Body of pancreas (tissue), 4 donors: ENCODE data around the gene ZRSR2. TPM values are rescaled to one million over a fixed set of nuclear protein-coding genes. Genes with fewer than 3 reads are reported as not detected.
"Not testable (repeated sequence)": the region's sequence is repeated elsewhere in the genome, so short reads cannot be mapped to it uniquely, and the experiment has no call there.

Experiments
- ATAC-seq: fragments of 150-250 bp; one replicate; pipeline ENCODE4 v1.9.1; 2016
- DNase-seq, 4 donors: peaks; one replicate each; pipeline ENCODE4 v3.0.0-alpha.2; 2019
- H3K27ac ChIP-seq, 4 donors: fragments of 200-600 bp; sonication (generic); 1 replicate in 3 of 4; 2 replicates in 1 of 4; pipeline versions ENCODE4 v1.5.1 to v1.6.1; 2016 to 2019; ENCODE audit warnings: mild to moderate bottlenecking in 1 of 4, mixed read lengths in 1 of 4, moderate library complexity in 1 of 4
- H3K27me3 ChIP-seq, 2 donors: fragments of 200-600 bp; sonication (generic); one replicate each; pipeline ENCODE4 v1.6.0; 2016; ENCODE audit warnings: mild to moderate bottlenecking in 1 of 2
- H3K36me3 ChIP-seq, 2 donors: fragments of 200-600 bp; sonication (generic); replicated peaks in 1 of 2; 2 replicates each; pipeline ENCODE4 v1.5.1; 2016; ENCODE audit warnings: low read depth in 2 of 2; ENCODE audit not compliant: insufficient read depth in 1 of 2
- H3K4me1 ChIP-seq: fragments of 200-600 bp; sonication (generic); one replicate; pipeline ENCODE4 v1.6.0; 2016
- H3K4me3 ChIP-seq, 2 donors: fragments of 200-600 bp; sonication (generic); 1 replicate in 1 of 2; 2 replicates in 1 of 2; pipeline ENCODE4 v1.5.1; 2016 to 2019
- H3K9me3 ChIP-seq, 3 donors: fragments of 200-600 bp; sonication (generic); 1 replicate in 2 of 3; 2 replicates in 1 of 3; pipeline ENCODE4 v1.5.1; 2016
- CTCF ChIP-seq, 7 experiments: fragments of 450-650 bp in 4 of 7; fragments of 200-600 bp in 3 of 7; sonication (generic) in 3 of 7; IDR thresholded peaks; one replicate each; pipeline ENCODE4 v1.5.1; 2016 to 2019; ENCODE audit warnings: antibody characterized with exemption in 7 of 7
- POLR2A ChIP-seq, 3 donors: fragments of 450-650 bp; IDR thresholded peaks; one replicate each; pipeline ENCODE4 v1.6.1; 2016; ENCODE audit warnings: antibody characterized with exemption in 3 of 3, mild to moderate bottlenecking in 2 of 3
- WGBS, 2 donors: methylation state at CpG; one replicate each; pipeline ENCODE4 v1.1.5; 2017; 5-methylcytosine and 5-hydroxymethylcytosine counted together
- intact Hi-C: fragments of 100-400 bp; cut with DNase I; formaldehyde crosslinking; loops from one replicate; pipeline ENCODE4 v1.15.1; 2023
- total RNA-seq, 2 donors: library from RNA; depleted of rRNA; stranded (reverse); fragments of >200 nt; gene quantifications; one replicate each; pipeline ENCODE4 v1.1.0, GENCODE V29; 2016

ZRSR2 gene
- total RNA-seq, 2 donors from 2014 or later: 5.7 to 9.2 TPM

DNA sequence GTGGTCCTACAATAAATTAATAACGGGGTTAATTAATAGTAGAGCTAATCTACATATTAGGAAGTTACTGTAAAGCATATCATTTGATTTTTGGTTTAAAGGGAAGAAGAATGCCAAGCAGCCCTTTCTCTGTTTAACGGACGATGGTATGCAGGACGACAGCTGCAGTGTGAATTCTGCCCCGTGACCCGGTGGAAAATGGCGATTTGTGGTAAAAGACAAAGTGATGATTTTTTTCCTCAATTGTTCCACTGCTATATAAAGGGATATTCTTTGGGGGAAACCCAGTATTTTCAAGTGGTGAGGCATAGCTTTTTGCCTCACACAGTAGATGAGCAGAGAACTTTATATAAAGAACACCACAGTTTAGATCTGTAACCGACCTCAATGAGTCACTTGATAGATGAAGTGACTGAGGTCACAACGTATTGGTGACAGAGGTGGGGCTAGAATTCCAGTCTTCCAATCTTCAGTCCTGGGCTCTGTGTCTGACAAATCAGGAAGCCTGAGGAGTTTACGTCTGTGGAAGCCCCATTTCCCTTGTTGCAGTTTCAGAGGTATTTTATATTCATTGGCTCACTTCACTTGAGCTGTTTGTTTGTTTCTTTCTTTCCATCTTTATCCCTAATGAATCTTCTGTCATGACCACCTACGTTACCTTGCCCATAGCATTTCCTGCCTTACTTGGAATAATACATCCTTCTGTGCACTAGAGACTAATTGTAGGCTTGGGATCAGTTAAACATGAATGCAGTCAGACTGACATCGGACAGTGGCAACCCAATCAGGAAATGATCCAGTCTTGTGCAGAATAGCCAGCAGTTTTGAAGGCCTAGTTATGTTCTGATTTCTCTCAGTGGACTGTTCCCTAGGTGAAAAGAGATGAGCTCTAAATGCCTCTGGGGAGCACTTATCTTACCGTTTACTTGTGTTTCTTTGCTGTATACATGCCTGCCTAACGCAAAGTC lies 30.1 kb downstream of the ZRSR2 start:
- no peak overlapping the region for H3K4me3 ChIP-seq
- H3K27me3 ChIP-seq: no peaks in the 10 kb centered on the region
- no peaks in the 10 kb centered on the region for H3K36me3 ChIP-seq
- TF ChIP-seq POLR2A (IDR thresholded peaks at IDR 0.05): no peak
- no peak for TF ChIP-seq CTCF (IDR thresholded peaks at IDR 0.05)
- no peaks in the 10 kb centered on the region for H3K4me1 ChIP-seq
- intact Hi-C loops: no loop called here
- ATAC-seq: no peak
- 69 to 90% methylated on average over 14 of the region's 14 CpGs for WGBS, 2 donors
- no peak for DNase-seq
- no peaks in the 10 kb centered on the region for H3K9me3 ChIP-seq
- no peak overlapping the region for H3K27ac ChIP-seq

DNA sequence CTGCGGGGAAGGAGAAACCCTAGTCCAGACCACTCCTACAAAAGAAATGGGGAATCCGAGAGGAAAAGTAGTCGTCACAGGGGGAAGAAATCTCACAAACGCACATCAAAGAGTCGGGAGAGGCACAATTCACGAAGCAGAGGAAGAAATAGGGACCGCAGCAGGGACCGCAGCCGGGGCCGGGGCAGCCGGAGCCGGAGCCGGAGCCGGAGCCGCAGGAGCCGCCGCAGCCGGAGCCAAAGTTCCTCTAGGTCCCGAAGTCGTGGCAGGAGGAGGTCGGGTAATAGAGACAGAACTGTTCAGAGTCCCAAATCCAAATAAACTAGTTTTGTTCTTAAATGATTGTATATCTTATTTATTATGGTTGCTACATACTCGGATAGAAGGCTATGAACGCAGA lies 32.6 kb downstream of the ZRSR2 start:
- H3K4me1 ChIP-seq: no peaks in the 10 kb centered on the region
- TF ChIP-seq POLR2A (IDR thresholded peaks at IDR 0.05) (no peak), CTCF (IDR thresholded peaks at IDR 0.05) (no peak)
- no peaks in the 10 kb centered on the region for H3K9me3 ChIP-seq
- H3K36me3 ChIP-seq: no peaks in the 10 kb centered on the region
- no peak overlapping the region for H3K27ac ChIP-seq
- no peak for ATAC-seq
- intact Hi-C loops: no loop called here
- no peak overlapping the region for H3K4me3 ChIP-seq
- H3K27me3 ChIP-seq: no peaks in the 10 kb centered on the region
- no peak for DNase-seq
- WGBS, 2 donors: 95 to 96% methylated on average over 9 to 14 of the region's 23 CpGs

GRCh38 chrX:15825936-15826335 lies 35.7 kb downstream of the ZRSR2 start:
- no peak for ATAC-seq
- intact Hi-C loops: no loop called here
- no peak for TF ChIP-seq CTCF (IDR thresholded peaks at IDR 0.05)
- no peak for TF ChIP-seq POLR2A (IDR thresholded peaks at IDR 0.05)
- H3K4me1 ChIP-seq: no peaks in the 10 kb centered on the region
- 52 to 54% methylated on average over 5 of the region's 5 CpGs for WGBS, 2 donors
- H3K27ac ChIP-seq: no peak overlapping the region
- no peaks in the 10 kb centered on the region for H3K36me3 ChIP-seq
- no peaks in the 10 kb centered on the region for H3K27me3 ChIP-seq
- no peak overlapping the region for H3K4me3 ChIP-seq
- DNase-seq: no peak
- H3K9me3 ChIP-seq: no peaks in the 10 kb centered on the region

DNA sequence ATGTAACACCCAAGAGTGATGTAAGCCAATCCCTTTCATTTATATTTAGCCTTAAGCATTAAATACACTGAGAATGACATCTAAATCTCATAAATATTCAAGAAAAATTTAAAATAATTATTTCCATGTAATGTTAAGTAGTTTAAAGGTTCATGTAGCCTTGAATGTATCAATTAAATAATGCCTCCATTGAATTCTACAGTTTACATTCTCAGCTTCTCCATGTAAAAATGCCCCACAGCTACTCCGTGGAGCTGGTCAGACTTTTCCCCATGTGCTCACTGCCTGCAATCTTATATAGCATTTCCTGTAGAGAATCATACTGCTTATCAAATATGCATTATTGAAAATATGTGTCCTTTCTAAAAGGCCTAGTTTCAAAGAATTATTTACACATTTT lies 38.9 kb downstream of the ZRSR2 start:
- Histone ChIP-seq H3K9me3 (no peaks in the 10 kb centered on the region), H3K4me1 (no peaks in the 10 kb centered on the region), H3K27me3 (no peaks in the 10 kb centered on the region), H3K36me3 (no peaks in the 10 kb centered on the region), H3K27ac (no peak overlapping the region), H3K4me3 (no peak overlapping the region)
- intact Hi-C loops: no loop called here
- ATAC-seq (no peak), DNase-seq (no peak)
- no peak for TF ChIP-seq CTCF (IDR thresholded peaks at IDR 0.05)
- TF ChIP-seq POLR2A (IDR thresholded peaks at IDR 0.05): no peak
- WGBS, 2 donors: 88 to 89% methylated on average over 1 of the region's 1 CpG

DNA sequence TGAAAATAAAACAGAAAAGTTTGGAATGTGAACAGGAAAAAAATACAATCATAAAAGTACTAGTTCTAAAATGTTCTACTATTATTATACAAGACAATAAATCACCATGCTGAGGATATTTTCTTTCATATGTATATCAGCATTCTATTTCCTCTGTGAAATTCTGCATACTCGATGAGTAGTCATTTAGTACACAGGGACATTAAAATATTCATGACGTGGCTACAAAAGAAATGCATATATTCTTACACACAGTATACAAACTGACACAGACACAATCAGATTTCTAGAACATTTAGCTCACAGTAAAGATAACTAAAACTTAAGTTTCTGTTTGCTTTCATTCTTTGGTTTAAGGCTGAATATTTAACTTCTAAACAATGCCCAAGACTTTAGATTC lies 41.1 kb downstream of the ZRSR2 start:
- H3K4me1 ChIP-seq, H3K36me3 ChIP-seq, ATAC-seq, H3K9me3 ChIP-seq, DNase-seq, H3K27ac ChIP-seq, H3K27me3 ChIP-seq, H3K4me3 ChIP-seq, intact Hi-C loops: not testable (repeated sequence)
- WGBS, 2 donors: no CpG with 5 or more reads among the region's 2 CpGs
